Measurements from ENCODE around the gene CCDC18. TPM values are rescaled to one million over a fixed set of nuclear protein-coding genes. Genes with fewer than 3 reads are reported as not detected.
A peak's percentile ranks its signal among the peaks of the same experiment; 100 is the strongest.

Gene CCDC18, protein sequence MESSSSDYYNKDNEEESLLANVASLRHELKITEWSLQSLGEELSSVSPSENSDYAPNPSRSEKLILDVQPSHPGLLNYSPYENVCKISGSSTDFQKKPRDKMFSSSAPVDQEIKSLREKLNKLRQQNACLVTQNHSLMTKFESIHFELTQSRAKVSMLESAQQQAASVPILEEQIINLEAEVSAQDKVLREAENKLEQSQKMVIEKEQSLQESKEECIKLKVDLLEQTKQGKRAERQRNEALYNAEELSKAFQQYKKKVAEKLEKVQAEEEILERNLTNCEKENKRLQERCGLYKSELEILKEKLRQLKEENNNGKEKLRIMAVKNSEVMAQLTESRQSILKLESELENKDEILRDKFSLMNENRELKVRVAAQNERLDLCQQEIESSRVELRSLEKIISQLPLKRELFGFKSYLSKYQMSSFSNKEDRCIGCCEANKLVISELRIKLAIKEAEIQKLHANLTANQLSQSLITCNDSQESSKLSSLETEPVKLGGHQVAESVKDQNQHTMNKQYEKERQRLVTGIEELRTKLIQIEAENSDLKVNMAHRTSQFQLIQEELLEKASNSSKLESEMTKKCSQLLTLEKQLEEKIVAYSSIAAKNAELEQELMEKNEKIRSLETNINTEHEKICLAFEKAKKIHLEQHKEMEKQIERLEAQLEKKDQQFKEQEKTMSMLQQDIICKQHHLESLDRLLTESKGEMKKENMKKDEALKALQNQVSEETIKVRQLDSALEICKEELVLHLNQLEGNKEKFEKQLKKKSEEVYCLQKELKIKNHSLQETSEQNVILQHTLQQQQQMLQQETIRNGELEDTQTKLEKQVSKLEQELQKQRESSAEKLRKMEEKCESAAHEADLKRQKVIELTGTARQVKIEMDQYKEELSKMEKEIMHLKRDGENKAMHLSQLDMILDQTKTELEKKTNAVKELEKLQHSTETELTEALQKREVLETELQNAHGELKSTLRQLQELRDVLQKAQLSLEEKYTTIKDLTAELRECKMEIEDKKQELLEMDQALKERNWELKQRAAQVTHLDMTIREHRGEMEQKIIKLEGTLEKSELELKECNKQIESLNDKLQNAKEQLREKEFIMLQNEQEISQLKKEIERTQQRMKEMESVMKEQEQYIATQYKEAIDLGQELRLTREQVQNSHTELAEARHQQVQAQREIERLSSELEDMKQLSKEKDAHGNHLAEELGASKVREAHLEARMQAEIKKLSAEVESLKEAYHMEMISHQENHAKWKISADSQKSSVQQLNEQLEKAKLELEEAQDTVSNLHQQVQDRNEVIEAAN (N-terminal part only)
- total RNA-seq, result 6.2 TPM in 2 replicates

- Histone ChIP-seq H3K36me3 (ENCODE audit: insufficient read depth, low read length) (no peaks in the 10 kb centered on the region), H3K79me2 (ENCODE audit: insufficient read depth, low read length) (peaks cover 62% of the 10 kb centered on the region)
- no peak for DNase-seq (ENCODE audit: insufficient read length, low spot score, missing footprints)
Observed at GRCh38 chr1:93180723-93181613, at the start of gene CCDC18. TSS of gene CCDC18 (plus strand) at chr1:93180724. CDS start at chr1:93183362, 2,638 bp downstream.

GRCh38 chr1:93132638-93133037 is 47.9 kb upstream of the CCDC18 start:
- H2AFZ ChIP-seq (ENCODE audit: low read length), result no peak overlapping the region
- TF ChIP-seq CTCF (IDR thresholded peaks at IDR 0.05; ENCODE audit: extremely low read depth, low read depth, low read length), result no peak
- no peak overlapping the region for H3K4me2 ChIP-seq (ENCODE audit: insufficient read depth, low read length)

More at GRCh38 chr1:93180723-93181613, at the start of gene CCDC18:
- peak within 1 kb of the TSS; percentile 94 for H3K4me3 ChIP-seq (ENCODE audit: insufficient read depth, low read length)
- peaks cover 19% of the 10 kb centered on the region for H4K20me1 ChIP-seq (ENCODE audit: insufficient read depth, low read length)
- H3K9me3 ChIP-seq (ENCODE audit: low read depth, low read length), result no peaks in the 10 kb centered on the region
- H3K4me2 ChIP-seq (ENCODE audit: insufficient read depth, low read length), result peak within 1 kb of the TSS; percentile 92
- no peaks in the 10 kb centered on the region for H3K27me3 ChIP-seq (ENCODE audit: insufficient read depth, low read length)
- H3K4me1 ChIP-seq (ENCODE audit: insufficient read depth, low read length), result peaks cover 20% of the 10 kb centered on the region
- H3K27ac ChIP-seq (ENCODE audit: low read depth, low read length), result peak within 1 kb of the TSS; percentile 99
- no peak for TF ChIP-seq CTCF (IDR thresholded peaks at IDR 0.05; ENCODE audit: extremely low read depth, low read depth, low read length)
- peak within 1 kb of the TSS; percentile 86 for H2AFZ ChIP-seq (ENCODE audit: low read length)

DNA sequence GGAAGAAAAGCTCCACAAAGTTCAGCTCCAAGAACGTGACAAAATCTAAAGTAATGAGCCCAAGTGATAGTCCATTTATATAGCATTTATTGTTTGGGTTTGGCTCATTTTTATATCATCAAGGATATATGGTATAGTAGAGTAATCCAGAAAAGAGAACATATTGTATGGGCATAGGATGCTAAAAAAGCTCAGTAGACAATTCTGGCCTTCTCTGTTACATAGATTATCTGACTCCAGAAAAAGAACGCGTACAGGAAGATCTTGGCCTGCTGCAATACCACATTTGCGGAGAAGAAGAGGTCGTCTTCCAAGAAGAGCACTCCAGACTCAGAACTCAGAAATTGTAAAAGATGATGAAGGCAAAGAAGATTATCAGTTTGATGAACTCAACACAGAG is 44.1 kb upstream of the CCDC18 start:
- no peak for TF ChIP-seq CTCF (IDR thresholded peaks at IDR 0.05; ENCODE audit: extremely low read depth, low read depth, low read length)
- H3K79me2 ChIP-seq (ENCODE audit: insufficient read depth, low read length), result no peaks in the 10 kb centered on the region
- H3K4me1 ChIP-seq (ENCODE audit: insufficient read depth, low read length), result no peaks in the 10 kb centered on the region
- no peak overlapping the region for H3K4me2 ChIP-seq (ENCODE audit: insufficient read depth, low read length)
- H3K4me3 ChIP-seq (ENCODE audit: insufficient read depth, low read length), result no peak overlapping the region
- H3K9me3 ChIP-seq (ENCODE audit: low read depth, low read length), result no peaks in the 10 kb centered on the region
- H4K20me1 ChIP-seq (ENCODE audit: insufficient read depth, low read length), result no peaks in the 10 kb centered on the region
- H3K27me3 ChIP-seq (ENCODE audit: insufficient read depth, low read length), result no peaks in the 10 kb centered on the region
- peaks cover 18% of the 10 kb centered on the region for H3K36me3 ChIP-seq (ENCODE audit: insufficient read depth, low read length)
- H2AFZ ChIP-seq (ENCODE audit: low read length), result no peak overlapping the region
- no peak overlapping the region for H3K27ac ChIP-seq (ENCODE audit: low read depth, low read length)
- DNase-seq (ENCODE audit: insufficient read length, low spot score, missing footprints), result no peak

More at GRCh38 chr1:93132638-93133037, 47.9 kb upstream of the CCDC18 start:
- Histone ChIP-seq H4K20me1 (ENCODE audit: insufficient read depth, low read length) (no peaks in the 10 kb centered on the region), H3K27ac (ENCODE audit: low read depth, low read length) (no peak overlapping the region), H3K36me3 (ENCODE audit: insufficient read depth, low read length) (peaks cover 18% of the 10 kb centered on the region), H3K4me3 (ENCODE audit: insufficient read depth, low read length) (no peak overlapping the region), H3K9me3 (ENCODE audit: low read depth, low read length) (no peaks in the 10 kb centered on the region), H3K79me2 (ENCODE audit: insufficient read depth, low read length) (no peaks in the 10 kb centered on the region), H3K4me1 (ENCODE audit: insufficient read depth, low read length) (no peaks in the 10 kb centered on the region), H3K27me3 (ENCODE audit: insufficient read depth, low read length) (no peaks in the 10 kb centered on the region)
- DNase-seq (ENCODE audit: insufficient read length, low spot score, missing footprints), result no peak
